MM.1S (cell line): ENCODE data around the gene MICAL2.

Experiments used
- DNase-seq: peaks from one replicate; pipeline ENCODE4 v3.0.0-alpha.2; 2015
- H2AFZ ChIP-seq: fragments of 300-600 bp; sonication (generic); 2 replicates; pipeline ENCODE4 v1.6.0; 2016; ENCODE audit warnings: antibody characterized with exemption, low read length
- H3F3A ChIP-seq: fragments of 300-600 bp; sonication (generic); 2 replicates; pipeline ENCODE4 v1.6.1; 2016; ENCODE audit warnings: mild to moderate bottlenecking, antibody characterized with exemption, low read length, moderate library complexity, mixed read lengths; ENCODE audit not compliant: insufficient read depth
- H3K27ac ChIP-seq: fragments of 300-600 bp; sonication (generic); 2 replicates; pipeline ENCODE4 v1.5.1; 2016; ENCODE audit warnings: mild to moderate bottlenecking, low read length
- H3K27me3 ChIP-seq: fragments of 300-600 bp; sonication (generic); replicated peaks from 2 replicates; pipeline ENCODE4 v1.6.0; 2016; ENCODE audit warnings: low read length; ENCODE audit not compliant: insufficient read depth
- H3K36me3 ChIP-seq: fragments of 300-600 bp; sonication (generic); replicated peaks from 2 replicates; pipeline ENCODE4 v1.6.1; 2016; ENCODE audit warnings: mild to moderate bottlenecking, low read length, mixed read lengths; ENCODE audit not compliant: insufficient read depth
- H3K4me1 ChIP-seq: fragments of 300-600 bp; sonication (generic); 2 replicates; pipeline ENCODE4 v1.6.1; 2016; ENCODE audit warnings: low read length, mixed read lengths
- H3K4me2 ChIP-seq: fragments of 300-600 bp; sonication (generic); 2 replicates; pipeline ENCODE4 v1.6.0; 2016; ENCODE audit warnings: low read depth, low read length
- H3K4me3 ChIP-seq: fragments of 300-600 bp; sonication (generic); 2 replicates; pipeline ENCODE4 v1.5.1; 2016; ENCODE audit warnings: low read length, mixed read lengths
- H3K79me2 ChIP-seq: fragments of 300-600 bp; sonication (generic); 2 replicates; pipeline ENCODE4 v1.6.1; 2016; ENCODE audit warnings: mixed run types, low read length, mixed read lengths
- H3K9ac ChIP-seq: fragments of 300-600 bp; sonication (generic); 2 replicates; pipeline ENCODE4 v1.6.1; 2016; ENCODE audit warnings: low read length, mixed read lengths
- H3K9me2 ChIP-seq: fragments of 300-600 bp; sonication (generic); replicated peaks from 2 replicates; pipeline ENCODE4 v1.6.1; 2016; ENCODE audit warnings: mild to moderate bottlenecking, low read length, mixed read lengths; ENCODE audit not compliant: insufficient read depth
- H3K9me3 ChIP-seq: fragments of 300-600 bp; sonication (generic); replicated peaks from 2 replicates; pipeline ENCODE4 v1.6.1; 2016; ENCODE audit warnings: mild to moderate bottlenecking, low read length, mixed read lengths; ENCODE audit not compliant: insufficient read depth
- H4K20me1 ChIP-seq: fragments of 300-600 bp; sonication (generic); 2 replicates; pipeline ENCODE4 v1.6.1; 2016; ENCODE audit warnings: mild to moderate bottlenecking, low read length, moderate library complexity, mixed read lengths; ENCODE audit not compliant: insufficient read depth
- EZH2 ChIP-seq: fragments of 300-600 bp; sonication (generic); optimal IDR thresholded peaks from 2 replicates; pipeline ENCODE3; 2017; ENCODE audit warnings: low read depth, mild to moderate bottlenecking, antibody characterized with exemption, low read length, mixed read lengths
- EZH2phosphoT487 ChIP-seq: fragments of 300-600 bp; sonication (generic); IDR thresholded peaks from 2 replicates; pipeline ENCODE4 v1.6.1; 2018; ENCODE audit warnings: antibody characterized with exemption, low read length
- TF ChIP-seq, protein P1 (sequence below): fragments of 300-600 bp; sonication (generic); IDR thresholded peaks from 2 replicates; pipeline ENCODE4 v1.5.1; 2016; ENCODE audit warnings: antibody characterized with exemption, low read length, mixed read lengths

The MICAL2 gene

DNA sequence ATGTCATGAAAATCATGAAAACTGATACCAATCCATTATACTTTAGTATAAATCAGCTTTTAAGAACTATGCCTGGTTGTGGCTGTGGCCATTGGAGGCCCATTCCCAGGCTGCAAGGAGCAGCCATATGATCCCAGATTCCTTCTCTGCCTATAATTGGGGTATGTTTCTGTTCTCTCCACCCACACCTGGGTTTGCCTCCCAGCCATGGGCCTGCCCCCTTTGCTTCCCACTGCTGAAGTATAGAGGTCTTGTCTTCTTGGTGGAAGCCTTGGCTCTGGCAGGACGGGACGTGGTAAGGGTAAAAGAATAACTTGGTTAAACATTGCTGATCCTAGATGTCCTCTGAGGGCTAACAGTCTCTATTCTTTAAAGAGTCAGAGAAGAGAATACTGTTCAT is 2.4 kb downstream of the MICAL2 start:
- TF ChIP-seq, protein P1, sequence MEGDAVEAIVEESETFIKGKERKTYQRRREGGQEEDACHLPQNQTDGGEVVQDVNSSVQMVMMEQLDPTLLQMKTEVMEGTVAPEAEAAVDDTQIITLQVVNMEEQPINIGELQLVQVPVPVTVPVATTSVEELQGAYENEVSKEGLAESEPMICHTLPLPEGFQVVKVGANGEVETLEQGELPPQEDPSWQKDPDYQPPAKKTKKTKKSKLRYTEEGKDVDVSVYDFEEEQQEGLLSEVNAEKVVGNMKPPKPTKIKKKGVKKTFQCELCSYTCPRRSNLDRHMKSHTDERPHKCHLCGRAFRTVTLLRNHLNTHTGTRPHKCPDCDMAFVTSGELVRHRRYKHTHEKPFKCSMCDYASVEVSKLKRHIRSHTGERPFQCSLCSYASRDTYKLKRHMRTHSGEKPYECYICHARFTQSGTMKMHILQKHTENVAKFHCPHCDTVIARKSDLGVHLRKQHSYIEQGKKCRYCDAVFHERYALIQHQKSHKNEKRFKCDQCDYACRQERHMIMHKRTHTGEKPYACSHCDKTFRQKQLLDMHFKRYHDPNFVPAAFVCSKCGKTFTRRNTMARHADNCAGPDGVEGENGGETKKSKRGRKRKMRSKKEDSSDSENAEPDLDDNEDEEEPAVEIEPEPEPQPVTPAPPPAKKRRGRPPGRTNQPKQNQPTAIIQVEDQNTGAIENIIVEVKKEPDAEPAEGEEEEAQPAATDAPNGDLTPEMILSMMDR, result no peak
- TF ChIP-seq EZH2, result no peak
- TF ChIP-seq EZH2phosphoT487, result no peak
- Histone ChIP-seq H3K4me2 (no peak overlapping the region), H3K4me1 (peaks cover 5% of the 10 kb centered on the region; the same call in 1 of the 2 replicates), H2AFZ (no peak overlapping the region), H3K4me3 (no peak overlapping the region), H3K9me2 (no peaks in the 10 kb centered on the region), H3K9me3 (no peaks in the 10 kb centered on the region), H4K20me1 (no peaks in the 10 kb centered on the region), H3F3A (no peaks in the 10 kb centered on the region; the same call in 1 of the 2 replicates), H3K79me2 (no peaks in the 10 kb centered on the region), H3K27me3 (no peaks in the 10 kb centered on the region), H3K9ac (no peak overlapping the region), H3K36me3 (no peaks in the 10 kb centered on the region), H3K27ac (no peak overlapping the region)
- DNase-seq, result no peak

DNA sequence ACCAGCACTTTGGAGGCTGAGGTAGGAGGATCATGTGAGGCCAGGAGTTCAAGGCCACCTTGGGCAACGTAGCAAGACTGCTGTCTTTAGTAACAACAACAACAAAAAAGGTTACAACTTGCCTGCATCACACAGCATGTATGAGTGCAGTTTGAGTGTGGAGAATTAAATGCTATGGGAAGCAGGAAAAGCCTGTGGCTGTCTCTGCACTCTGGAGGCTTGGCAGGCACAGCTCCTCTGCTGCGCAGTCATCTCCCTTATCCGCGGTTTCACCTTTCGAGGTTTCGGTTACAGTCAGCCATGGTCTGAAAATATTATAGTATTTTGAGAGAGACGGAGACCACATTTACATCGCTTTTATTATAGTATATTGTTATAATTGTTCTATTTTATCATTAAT is 2.9 kb downstream of the MICAL2 start:
- Histone ChIP-seq H3K27ac (no peak overlapping the region), H3K4me3 (no peak overlapping the region), H3K4me1 (peaks cover 5% of the 10 kb centered on the region; the same call in 1 of the 2 replicates), H3K9me3 (no peaks in the 10 kb centered on the region), H4K20me1 (no peaks in the 10 kb centered on the region), H3K9ac (no peak overlapping the region), H3K27me3 (no peaks in the 10 kb centered on the region), H3K4me2 (no peak overlapping the region), H3K9me2 (no peaks in the 10 kb centered on the region), H3K79me2 (no peaks in the 10 kb centered on the region), H3F3A (no peaks in the 10 kb centered on the region; the same call in 1 of the 2 replicates), H3K36me3 (no peaks in the 10 kb centered on the region), H2AFZ (no peak overlapping the region)
- DNase-seq, result no peak
- TF ChIP-seq, protein P1, result no peak
- TF ChIP-seq EZH2phosphoT487 (no peak), EZH2 (no peak)

DNA sequence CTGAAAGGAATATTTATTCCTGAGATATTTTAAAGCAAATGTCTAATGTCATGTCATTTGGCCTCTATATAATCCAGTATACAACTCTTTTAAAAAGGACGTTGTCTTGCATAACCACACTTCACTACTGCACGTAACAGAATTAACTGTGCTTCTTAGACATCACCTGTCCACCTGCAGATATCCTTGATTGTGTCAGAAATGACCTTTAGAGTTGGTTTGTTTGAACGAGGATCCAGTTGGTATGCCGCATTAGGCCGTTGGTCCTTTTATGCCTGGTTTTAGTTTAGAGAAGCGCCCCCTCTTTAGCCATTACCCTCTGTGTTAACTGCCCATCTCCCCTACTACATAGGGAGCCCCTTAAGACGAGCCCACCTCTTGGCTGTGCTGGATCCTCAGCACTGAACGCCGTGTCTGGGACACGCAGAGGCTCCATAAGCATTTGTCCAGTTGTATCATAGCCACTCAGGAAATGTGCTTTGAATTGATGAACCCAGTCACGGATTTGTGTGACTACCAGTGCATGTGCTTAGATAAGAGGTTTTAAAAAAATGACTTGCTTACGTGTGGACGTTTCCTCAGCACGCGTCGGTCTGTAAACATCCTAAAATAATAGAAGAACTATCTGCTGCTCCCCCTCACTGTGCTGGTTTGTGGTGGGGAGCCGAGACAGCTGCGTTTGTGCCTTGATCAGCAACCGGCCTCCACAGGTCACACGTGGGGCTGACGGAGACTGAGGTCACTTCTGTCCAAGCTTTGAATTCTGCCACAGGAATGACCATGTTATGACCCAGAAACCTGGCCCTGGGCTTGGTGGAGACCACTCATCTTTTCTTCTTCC is 4.0 kb downstream of the MICAL2 start:
- Histone ChIP-seq H4K20me1 (no peaks in the 10 kb centered on the region), H3K4me1 (peaks cover 5% of the 10 kb centered on the region; the same call in 1 of the 2 replicates), H3K79me2 (no peaks in the 10 kb centered on the region), H3K9me2 (no peaks in the 10 kb centered on the region), H3K4me2 (no peak overlapping the region), H2AFZ (no peak overlapping the region), H3K36me3 (no peaks in the 10 kb centered on the region), H3K27ac (no peak overlapping the region), H3K9ac (no peak overlapping the region), H3K4me3 (no peak overlapping the region), H3K9me3 (no peaks in the 10 kb centered on the region), H3F3A (no peaks in the 10 kb centered on the region; the same call in 1 of the 2 replicates), H3K27me3 (no peaks in the 10 kb centered on the region)
- no peak for DNase-seq
- no peak for TF ChIP-seq EZH2phosphoT487
- TF ChIP-seq EZH2, result no peak
- TF ChIP-seq, protein P1, result no peak
